ENCODE data around the gene PIR.

PIR gene

DNA sequence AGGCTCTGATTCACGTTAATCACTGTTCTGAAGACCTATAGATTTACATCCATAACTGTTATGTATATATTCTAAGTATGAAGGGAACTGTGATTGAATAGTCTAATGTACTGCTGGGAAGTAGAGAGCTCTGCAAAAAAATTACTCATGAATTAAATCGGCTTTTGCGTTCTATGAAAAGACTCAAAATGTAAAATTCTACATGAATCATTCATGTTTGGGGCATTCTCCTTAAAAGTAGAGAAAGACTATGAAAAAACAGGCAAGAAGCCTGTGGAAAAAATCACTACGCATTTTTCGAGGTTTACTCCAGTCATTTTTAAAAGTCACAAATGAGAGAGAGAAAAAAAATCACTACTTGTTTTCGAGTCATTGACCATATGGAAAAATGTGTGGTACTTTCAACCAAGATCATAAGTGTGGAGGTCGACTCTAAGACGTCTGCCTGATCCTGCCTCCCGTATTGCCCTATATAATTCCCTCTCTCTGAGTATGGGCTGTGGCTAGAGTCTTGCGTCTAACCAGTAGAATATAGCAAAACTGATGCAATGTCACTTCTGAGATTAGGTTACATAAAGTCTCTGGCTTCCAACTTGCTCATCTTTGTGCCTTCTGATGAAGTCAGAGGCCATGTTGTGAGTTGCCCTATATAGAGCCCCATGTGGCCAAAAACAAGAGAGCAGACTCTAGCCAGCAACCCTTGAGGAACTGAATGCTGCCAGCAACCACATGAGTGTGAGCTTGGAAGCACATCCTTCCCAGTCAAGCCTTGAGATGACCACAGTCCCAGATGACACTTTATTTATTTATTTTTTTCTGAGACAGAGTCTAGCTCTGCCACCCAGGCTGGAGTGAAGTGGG lies 76.8 kb downstream of the PIR start:
- DNase-seq: peak; percentile 3

DNA sequence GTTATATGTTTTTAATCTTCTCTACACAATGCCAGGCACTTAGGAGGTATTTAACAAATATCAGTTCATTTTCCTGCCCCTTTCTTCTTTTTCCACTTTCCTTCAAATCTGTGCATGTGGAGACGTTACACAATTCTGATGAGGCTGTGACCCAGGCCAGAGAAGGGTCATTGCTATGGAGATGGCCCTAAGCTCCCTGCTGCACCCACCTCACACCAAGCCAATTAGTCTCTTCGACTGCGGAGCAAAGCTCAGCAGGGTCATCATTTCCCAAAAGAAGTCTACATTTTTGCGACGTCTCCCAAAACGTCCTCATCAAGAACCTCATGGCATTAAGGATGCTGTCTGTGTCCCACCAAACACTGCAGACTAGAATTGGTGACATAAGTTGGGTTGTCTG lies 80.0 kb downstream of the PIR start:
- no peak for DNase-seq

DNA sequence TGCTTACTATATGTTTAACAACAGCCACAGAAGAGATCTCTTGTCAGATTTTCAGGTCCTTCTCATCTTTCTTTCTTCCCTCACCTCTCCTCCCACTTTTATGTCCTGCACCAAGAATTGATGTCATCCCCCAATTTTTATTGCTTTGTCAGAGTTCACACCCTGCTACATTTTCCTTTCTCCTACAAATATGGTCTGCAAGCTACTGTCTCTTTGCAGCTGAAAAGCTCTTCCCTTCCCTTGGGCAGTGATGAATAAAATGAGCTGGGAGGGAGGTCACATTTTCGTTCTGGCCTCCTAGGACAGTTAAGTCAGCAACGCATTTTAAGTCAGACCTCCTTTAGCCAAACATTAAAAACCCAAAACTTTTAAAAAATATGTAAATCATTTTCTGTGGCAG lies 82.2 kb downstream of the PIR start:
- DNase-seq: no peak

DNA sequence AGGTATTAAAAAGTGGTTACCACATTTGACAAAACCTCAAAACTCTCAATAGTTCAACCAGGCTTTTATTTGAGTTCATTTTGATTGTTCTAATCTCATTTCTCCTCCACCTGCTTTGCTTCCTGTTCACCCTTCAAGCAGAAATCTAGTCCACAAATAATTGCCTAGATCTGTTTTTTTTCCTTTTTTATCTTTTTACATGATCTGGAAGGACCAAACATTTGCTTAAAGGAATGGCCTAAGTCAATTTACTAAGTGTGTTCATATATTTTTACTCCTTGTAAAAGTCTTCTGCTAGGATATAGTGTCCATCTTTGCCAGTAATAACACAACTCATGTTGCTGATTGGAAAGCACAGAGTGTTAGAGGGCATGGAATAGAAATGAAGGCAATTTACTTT lies 82.7 kb downstream of the PIR start:
- no peak for DNase-seq

DNA sequence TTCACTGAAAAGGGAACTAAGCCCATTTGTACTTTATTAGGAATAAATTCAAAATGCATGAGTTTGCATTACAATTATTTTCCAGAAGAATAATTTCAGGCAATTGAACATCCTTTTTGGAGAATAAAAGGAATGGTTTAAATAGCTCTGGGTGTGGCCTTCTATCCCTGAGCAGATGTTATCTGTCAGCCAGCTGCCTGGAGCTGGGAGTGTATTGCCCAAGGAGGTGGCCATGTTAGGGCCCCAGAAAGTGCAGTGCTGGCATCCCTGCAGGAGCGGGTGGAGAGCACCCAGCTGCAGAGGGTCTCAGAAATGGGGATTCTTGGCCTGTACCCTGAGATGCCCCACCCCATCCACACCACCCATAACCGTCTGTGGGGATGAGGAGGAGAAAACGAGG lies 87.3 kb downstream of the PIR start:
- DNase-seq: no peak

DNA sequence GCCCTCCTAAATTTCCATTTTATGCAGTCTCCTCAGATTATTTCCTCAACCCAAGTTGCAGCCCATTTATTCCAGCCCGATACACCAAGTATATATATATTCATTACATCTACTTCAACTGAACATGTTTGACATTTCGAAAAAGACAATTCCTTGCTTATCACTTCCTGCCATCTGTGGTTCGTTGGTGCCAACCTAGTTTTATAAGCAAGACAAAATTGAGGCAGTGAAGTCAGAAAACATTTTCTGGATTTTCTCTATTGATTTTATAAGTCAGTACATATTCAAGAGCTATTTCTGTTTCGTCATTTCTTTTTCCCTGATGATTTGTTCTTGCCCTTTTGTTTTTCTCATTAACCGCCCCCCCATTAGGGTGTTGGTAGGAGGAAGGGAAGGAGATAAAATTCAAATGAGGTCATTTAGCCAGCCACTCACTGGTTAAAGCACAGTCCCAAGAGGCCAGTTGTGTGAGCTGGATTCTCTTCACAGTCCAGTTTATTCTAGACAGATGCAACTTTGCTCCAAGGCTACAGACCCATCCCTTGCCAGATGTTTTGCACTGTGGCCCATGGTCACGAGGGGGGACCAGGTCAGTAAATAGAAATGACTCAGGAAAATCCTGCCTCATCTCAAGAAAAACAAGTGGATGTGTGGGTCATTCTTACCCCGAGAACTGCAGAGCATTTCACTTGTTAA lies 88.6 kb downstream of the PIR start:
- DNase-seq: peak; percentile 59

DNA sequence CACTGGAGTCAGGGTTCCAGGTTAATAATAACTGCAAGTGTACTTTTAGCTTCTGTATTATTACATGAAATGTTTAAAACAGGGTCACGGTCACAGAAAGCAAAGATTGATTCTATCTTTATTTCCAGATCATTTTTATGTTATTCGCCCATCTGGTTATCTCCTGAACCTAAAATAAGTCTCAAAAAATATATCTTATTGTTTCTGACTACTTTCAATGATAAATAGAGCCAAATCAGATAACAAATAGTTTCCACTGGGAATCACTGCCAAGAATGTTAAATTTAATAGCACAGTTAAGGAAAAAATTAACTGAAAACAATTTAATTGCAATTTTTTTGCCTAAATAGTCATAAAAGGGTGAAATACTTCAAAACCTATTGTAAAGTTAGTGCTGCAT lies 91.8 kb downstream of the PIR start:
- no peak for DNase-seq

DNA sequence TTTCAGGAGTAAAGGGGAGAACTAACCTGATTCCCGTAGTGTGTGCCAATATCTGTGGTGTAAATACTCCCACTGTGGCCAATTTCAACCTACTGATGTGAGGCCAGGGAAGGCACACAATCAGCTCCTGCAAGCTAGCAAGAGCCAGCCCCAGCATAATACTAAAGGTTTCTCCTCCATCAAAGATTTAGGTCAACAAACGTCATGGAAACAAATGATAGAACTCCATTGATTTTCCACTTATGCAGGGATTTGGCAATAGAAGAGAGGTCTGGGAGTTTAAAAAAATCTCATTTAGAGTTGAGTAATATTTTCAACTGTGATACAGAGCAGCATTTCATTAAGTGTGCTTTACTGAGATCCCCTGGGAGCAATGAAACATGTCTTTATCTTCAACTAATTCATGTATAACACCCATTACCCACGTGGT lies 93.2 kb downstream of the PIR start:
- DNase-seq: no peak

DNA sequence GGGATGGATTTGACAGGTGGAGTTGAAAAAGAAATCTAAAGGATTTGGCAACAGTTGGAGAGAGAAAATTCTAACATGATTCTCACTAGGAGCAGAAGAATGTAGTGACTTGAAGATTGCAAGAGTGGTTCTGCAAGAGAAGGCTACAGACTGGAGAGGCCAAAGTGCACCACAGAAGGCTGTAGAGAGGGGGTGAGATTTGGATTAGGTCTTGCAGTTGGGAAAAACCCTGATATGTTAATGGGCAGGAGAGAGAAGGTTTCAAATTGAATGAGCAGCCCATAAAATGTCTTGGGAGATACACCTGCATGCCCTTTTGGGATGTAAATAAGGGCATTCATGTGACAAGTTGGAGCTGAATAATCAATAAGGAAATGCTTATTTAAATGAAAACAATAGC lies 94.3 kb downstream of the PIR start:
- no peak for DNase-seq

DNA sequence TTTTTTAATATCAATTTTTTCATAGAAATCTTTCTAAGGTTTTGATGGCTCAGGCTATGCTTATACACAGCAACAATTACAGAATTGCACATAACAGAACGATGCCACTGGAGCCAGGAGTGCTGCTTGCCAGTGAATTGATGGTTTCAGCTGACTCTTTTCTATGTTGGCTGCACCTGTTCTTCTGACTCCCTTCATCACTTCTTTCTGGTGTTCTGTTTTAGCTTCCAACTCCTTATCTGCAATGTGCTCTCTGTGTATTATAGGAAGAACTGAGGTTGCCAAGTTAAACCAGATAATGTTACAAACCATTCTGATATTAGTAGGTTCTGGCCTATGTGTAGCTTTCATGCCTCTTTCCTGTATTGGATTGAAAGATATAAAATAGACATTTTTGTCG lies 97.3 kb downstream of the PIR start:
- DNase-seq: no peak

DNA sequence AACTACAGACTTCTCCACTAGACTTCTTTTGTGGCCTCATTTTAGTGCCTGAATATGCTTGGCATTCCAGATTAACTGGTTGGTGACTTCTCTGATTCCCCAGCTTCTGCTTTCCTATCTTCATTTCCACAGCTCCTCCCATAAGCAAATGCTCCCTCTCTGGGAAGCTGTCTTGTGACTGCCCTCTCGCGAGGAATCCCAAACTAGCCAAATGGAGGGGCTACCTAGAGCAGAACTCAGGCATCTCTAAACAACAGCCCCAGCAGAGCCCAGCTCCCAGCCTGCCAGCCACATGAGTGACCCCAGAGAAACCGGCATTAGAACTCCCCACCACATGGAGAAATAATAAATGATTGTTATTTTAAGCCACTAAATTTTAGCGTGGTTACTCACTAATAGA lies 101.3 kb downstream of the PIR start:
- DNase-seq: no peak

DNA sequence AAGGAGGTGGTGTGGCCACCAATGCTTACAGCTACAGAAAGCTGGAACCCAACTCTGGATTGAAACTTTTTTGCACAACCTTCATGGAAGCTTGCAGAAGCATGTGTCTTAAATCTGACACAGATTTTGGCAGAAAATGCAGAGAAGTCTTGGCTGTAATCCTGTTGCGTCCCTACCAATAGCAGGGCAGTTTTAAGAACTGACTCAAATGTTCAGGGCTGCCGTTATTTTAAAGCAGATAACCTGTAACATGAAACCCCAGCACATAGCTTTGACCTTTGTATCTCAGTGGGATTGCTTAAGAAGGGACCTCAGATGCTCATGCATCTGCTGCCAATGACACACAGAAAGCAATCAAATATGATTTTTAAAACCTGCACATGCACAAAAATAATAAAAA lies 108.8 kb downstream of the PIR start, which contains the start of gene VEGFD:
TSS of gene VEGFD (minus strand) at position 110 of the 400 bp plus-strand sequence. CDS start 467 bp downstream, outside the sequence.
- DNase-seq: no peak

DNA sequence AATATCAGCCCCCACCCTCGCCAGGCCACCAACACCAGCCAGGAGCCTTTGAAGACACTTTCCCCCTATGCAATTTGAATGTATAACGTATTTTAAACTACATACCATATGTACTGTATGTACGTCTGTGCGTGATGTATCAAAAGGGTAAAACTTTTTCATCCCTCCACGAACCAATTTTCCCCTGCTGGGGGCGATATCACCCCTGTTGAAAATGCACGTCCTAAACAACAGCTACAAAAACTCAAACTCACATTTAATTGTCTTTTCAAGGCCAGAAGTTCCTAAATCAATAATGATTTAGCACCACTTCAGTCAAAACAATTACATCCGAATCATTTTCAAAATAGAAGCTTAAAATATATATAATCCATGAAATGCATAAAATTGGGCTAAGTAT lies 110.3 kb downstream of the PIR start:
- no peak for DNase-seq

DNA sequence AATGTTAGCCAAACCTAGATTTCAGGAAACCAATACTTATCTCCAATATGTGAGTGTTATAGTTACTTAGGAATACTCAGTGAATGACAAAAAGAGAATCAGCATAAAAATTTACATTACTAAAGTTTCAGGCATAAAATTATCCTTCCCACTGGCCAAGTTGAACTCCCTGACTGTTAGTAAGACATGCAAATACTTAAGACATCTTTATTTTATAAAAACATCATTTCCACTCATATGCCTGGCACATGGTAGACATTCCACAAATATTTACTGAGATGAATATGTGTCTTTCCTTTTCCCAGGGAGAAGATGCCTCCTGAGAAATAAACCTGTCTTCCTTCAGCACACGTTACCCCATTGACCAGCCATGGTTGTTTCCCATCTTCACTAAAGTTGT lies 116.2 kb downstream of the PIR start:
- no peak for DNase-seq

DNA sequence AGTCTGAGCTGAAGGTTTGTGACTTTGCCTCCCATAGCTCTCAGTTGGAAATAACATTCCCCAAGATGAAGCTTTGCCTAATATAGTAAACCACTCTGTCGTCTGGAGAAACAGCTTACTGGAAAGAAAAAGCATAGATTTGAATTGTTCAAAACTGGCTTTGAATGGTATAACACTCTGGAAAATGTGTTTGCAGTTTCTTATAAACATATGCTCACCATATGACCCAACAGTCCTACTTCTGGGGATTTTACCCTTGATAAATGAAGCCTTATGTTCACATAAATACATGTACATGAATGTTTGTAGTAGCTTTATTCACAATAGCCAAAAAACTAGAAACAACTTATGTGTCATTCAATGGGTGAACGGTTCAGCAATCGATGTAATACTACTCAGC lies 119.2 kb downstream of the PIR start:
- no peak for DNase-seq

DNA sequence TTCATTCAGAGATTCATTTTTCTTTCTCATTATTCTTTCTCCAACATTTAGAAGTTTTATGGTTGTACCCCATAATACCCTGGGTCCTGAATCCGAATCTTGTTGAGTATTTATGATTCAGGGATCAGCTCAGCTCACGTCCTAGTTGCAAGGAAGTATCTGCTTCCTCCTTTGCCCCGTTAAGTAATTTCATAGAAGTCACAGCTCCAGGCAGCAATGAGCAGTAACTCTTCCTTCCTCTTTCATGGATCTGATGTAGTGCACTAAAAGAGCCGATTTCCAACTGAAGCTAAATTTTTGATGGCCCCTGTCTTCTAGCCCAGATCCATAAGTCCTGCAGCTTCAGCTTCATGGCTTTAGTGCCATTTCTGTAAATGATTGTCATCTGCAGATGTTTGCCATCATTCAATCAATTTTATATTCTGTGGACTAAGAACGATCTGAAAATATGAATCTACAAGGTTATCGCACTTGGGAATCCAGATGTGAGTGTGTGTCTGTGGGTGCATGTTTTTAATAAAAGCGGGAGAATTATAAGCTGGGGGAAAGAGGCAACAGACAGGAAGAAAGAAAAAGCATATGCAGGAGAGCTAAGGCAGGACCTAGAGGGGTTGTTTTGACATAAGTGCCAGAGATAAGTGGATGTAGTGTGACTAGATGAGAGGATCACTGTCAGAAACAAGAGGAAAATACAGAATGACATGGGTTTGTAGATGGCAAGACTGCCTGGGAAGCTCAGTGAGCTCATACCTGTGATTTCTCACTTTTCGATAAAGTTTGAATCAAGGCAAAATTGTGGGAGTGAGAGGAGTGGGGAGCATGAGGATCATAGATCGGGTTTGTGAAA lies 126.4 kb downstream of the PIR start:
- DNase-seq: no peak

DNA sequence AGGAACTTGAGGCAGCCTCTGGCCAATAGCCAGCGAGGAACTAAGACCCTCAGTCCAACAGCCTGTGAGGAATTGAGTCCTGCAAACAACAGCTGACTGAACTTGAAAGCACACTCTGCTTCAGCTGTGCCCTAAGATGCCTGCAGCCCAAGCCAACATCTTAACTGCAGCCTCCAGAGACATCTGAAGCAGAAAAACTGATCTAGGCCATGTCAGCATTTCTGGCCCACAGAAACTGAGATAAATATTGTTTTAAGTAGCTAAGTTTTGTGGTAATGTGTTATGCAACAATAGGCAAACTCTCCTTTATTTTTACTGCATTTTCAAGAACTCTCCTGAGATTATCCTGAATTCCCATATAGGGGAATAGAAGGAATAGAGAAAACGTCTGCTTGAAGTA lies 133.4 kb downstream of the PIR start:
- DNase-seq: no peak

DNA sequence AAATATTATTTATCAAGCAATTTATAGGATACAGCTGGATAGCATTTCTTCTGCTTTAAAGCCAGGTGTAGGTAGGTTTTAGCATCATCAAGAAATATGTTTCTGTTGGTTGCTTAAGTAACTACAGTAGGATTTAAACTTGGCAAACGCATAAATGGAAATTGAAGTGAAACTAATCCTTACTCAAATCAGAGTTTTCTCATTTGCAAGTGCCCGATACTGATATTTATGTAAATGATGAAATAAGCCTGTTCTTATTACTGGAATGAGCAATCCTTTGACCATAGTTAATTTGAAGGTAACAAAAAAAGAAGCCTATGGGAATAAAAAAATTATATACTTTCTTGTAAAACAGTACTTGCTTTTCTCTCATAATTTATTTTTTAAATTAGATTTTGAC lies 134.6 kb downstream of the PIR start:
- DNase-seq: no peak

DNA sequence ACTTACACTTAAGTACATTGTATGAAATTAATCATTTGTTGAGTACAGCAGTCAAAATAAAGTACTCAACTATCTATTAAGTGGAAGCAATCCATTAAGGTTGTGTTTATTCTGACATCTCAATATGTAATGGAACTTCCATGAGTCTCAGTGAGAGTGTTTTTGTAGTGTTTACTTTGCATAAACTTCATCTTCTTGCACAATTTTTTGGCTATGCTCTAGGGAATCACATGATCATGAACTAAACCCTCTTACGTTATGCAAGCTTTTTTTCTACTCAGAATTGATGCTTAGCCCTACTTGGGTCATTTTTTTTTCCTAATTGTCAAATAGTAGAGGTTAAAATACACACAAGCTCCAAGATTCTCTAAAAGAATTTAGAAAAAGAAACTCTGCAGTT lies 136.7 kb downstream of the PIR start:
- no peak for DNase-seq

DNA sequence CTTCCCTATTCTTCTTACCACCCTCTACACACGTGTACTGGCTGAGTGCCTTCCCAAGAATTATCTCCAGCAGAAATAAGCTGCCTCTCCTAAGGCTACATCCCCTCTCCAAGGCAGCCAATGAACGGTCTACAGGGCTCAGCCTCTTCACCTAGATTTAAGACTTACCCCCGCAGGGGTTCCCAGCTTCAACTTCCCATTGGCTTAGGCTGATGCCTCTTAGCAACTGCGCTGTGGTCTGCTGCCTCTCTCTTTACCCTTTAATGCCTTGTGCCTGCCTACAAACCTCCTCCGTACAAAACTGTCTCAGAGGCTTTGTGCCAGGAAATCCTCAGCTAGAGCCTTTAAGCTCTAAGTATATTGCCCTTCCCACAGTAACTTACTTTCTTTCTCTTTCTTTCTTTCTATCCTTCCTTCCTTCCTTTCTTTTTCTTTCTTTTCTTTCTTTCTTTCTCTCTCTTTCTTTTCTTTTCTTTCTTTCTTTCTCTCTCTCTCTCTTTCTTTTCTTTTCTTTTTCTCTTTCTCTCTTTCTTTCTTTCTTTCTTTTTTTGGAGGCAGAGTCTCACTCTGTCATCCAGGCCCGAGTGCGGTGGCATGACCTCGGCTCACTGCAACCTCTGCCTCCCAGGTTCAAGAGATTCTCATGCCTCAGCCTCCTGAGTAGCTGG lies 142.7 kb downstream of the PIR start:
- no peak for DNase-seq

DNA sequence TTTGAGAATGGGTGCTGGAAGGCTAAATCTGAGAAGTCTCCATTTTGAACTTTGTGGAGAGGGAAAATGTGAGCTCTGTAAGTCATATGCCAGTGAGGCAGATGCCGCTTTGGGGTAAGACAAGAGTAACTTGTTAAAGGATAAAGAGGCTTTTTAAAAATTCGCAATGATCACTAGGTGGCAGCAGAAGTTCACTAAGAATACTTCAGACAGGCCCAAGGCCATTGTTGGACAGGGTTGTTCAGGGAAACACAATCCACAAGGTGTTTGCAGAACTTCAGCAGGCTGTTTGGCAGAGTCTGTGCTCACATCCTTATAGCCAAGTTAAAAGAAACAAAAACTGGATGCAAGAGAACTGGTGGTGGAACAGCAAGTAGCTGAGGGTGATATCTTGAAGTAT lies 144.1 kb downstream of the PIR start:
- peak; percentile 74 for DNase-seq

DNA sequence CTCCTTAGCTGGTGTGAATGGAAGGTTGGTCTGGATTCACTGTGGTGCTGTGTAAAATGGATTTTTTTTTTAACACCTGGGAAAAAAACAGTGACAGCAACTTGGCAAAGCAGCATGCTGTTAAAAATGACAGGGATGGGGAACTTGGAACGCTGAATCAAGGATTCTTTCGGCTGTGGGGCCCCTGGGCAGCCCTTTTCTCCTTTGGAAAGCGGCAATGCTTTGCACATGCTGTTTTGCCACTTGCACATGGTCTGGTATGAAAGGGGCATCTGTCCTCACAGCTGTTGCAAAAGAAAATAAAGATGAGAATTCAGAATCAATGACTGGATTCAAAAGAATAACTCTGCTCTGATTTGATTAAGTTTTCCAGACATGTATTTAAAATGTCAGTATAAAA lies 147.2 kb downstream of the PIR start:
- no peak for DNase-seq

DNA sequence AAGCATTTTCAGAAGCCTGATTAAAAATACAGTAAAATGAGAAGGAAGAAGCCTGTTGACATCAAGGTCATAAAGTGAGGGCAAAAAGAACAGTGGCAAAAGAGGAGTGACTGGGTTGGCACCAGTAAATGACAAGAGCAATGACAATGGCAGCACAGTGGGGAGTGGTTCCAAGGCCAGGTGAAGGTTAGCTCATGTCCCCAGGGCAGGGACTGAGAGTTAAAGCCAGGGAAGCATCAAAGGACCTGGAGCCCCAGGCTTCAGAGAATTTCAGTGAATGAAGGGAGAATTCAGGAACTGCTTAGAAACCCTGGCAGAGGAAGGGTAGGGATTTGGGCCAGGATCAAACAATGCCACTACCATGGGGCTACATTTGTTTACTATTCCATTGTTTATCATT lies 149.0 kb downstream of the PIR start:
- DNase-seq: no peak

Measured in hematopoietic multipotent progenitor cell treated with erythropoietin and hydrocortisone succinate and interleukin-3 and kit ligand, for 8 days (in vitro differentiated cells).